Brain microvascular endothelial cell (primary cell): ENCODE measurements around the gene TAAR6.
"Not testable (repeated sequence)": the region's sequence is repeated elsewhere in the genome, so short reads cannot be mapped to it uniquely, and the experiment has no call there.

Experiments used
- DNase-seq: peaks from one replicate; pipeline ENCODE4 v3.0.0-alpha.2; 2020
- H3K27ac ChIP-seq: fragments of 250-450 bp; sonication (Bioruptor Pico); 2 replicates; pipeline ENCODE4 v1.5.1; 2020; ENCODE audit warnings: mild to moderate bottlenecking, moderate library complexity
- H3K27me3 ChIP-seq: fragments of 250-450 bp; sonication (Bioruptor Pico); replicated peaks from 2 replicates; pipeline ENCODE4 v1.5.1; 2020; ENCODE audit warnings: mild to moderate bottlenecking
- H3K36me3 ChIP-seq: fragments of 250-450 bp; sonication (Bioruptor Pico); replicated peaks from 2 replicates; pipeline ENCODE4 v1.5.1; 2020; ENCODE audit warnings: mild to moderate bottlenecking
- H3K4me3 ChIP-seq: 2 replicates; pipeline ENCODE4 v1.5.1; 2011; ENCODE audit warnings: low read depth, mild to moderate bottlenecking, control low read depth, low read length, moderate library complexity
- CTCF ChIP-seq: IDR thresholded peaks from 2 replicates; pipeline ENCODE4 v1.5.1; 2011; ENCODE audit warnings: low read depth, mild to moderate bottlenecking, moderate library complexity, low read length, control low read depth, inconsistent platforms; ENCODE audit errors: missing control alignments
- in situ Hi-C: cut with HindIII; loops from 2 replicates; pipeline ENCODE4 v1.10.0; 2017; ENCODE audit warnings: low sequenced_read_pairs, low pct_ligation_motif_present

The TAAR6 gene

GRCh38 chr6:132592855-132593254 is 22.7 kb downstream of the TAAR6 start:
- DNase-seq, result no peak
- no peaks in the 10 kb centered on the region for H3K27me3 ChIP-seq
- H3K4me3 ChIP-seq, result no peak overlapping the region
- TF ChIP-seq CTCF, result no peak
- H3K36me3 ChIP-seq, result no peaks in the 10 kb centered on the region
- in situ Hi-C loops, result no loop called here
- H3K27ac ChIP-seq, result no peak overlapping the region

- in situ Hi-C loops, result no loop called here
- no peak for DNase-seq
- H3K4me3 ChIP-seq, result no peak overlapping the region
- no peak overlapping the region for H3K27ac ChIP-seq
- no peak for TF ChIP-seq CTCF
- no peaks in the 10 kb centered on the region for H3K36me3 ChIP-seq
- H3K27me3 ChIP-seq, result no peaks in the 10 kb centered on the region
These were observed 26.1 kb downstream of the TAAR6 start for GRCh38 chr6:132596201-132596600.

GRCh38 chr6:132598473-132598872 is 28.4 kb downstream of the TAAR6 start:
- DNase-seq, result no peak
- peak; percentile 50 for TF ChIP-seq CTCF
- no peaks in the 10 kb centered on the region for H3K36me3 ChIP-seq
- no peak overlapping the region for H3K4me3 ChIP-seq
- H3K27ac ChIP-seq, result no peak overlapping the region
- no peaks in the 10 kb centered on the region for H3K27me3 ChIP-seq
- in situ Hi-C loops, result no loop called here

GRCh38 chr6:132600900-132601299 is 30.8 kb downstream of the TAAR6 start:
- in situ Hi-C loops, DNase-seq, H3K36me3 ChIP-seq: not testable (repeated sequence)

GRCh38 chr6:132604635-132605152 is 34.6 kb downstream of the TAAR6 start:
- no peak for DNase-seq
- Histone ChIP-seq H3K27ac (no peak overlapping the region), H3K27me3 (no peaks in the 10 kb centered on the region), H3K4me3 (no peak overlapping the region), H3K36me3 (no peaks in the 10 kb centered on the region)
- in situ Hi-C loops, result no loop called here
- no peak for TF ChIP-seq CTCF

More at GRCh38 chr6:132600900-132601299, 30.8 kb downstream of the TAAR6 start:
- not testable (repeated sequence) for H3K27me3 ChIP-seq, H3K4me3 ChIP-seq, H3K27ac ChIP-seq

GRCh38 chr6:132607544-132608233 is 37.6 kb downstream of the TAAR6 start:
- in situ Hi-C loops, result no loop called here
- DNase-seq, result no peak
- Histone ChIP-seq H3K27me3 (no peaks in the 10 kb centered on the region), H3K36me3 (no peaks in the 10 kb centered on the region), H3K4me3 (no peak overlapping the region), H3K27ac (no peak overlapping the region)
- TF ChIP-seq CTCF, result no peak
